IgD-negative memory B cell (primary cell): ENCODE results near the gene PPP1R13B. TPM values are rescaled to one million over a fixed set of nuclear protein-coding genes. Genes with fewer than 3 reads are reported as not detected.

Source experiments
- H3K27ac Mint-ChIP-seq, 3 donors: one replicate each; pipeline ENCODE4 v1.8.0; 2020 to 2022; ENCODE audit warnings: mild to moderate bottlenecking in 3 of 3, mixed read lengths in 3 of 3, moderate library complexity in 1 of 3
- H3K27me3 Mint-ChIP-seq: one replicate; pipeline ENCODE4 v1.8.0; 2021; ENCODE audit warnings: mixed read lengths
- H3K36me3 Mint-ChIP-seq: one replicate; pipeline ENCODE4 v1.8.0; 2020; ENCODE audit warnings: mild to moderate bottlenecking, mixed read lengths
- H3K4me1 Mint-ChIP-seq, 3 donors: one replicate each; pipeline ENCODE4 v1.8.0; 2020 to 2022; ENCODE audit warnings: mixed read lengths in 3 of 3, mild to moderate bottlenecking in 1 of 3
- H3K4me3 Mint-ChIP-seq, 4 donors: one replicate each; pipeline ENCODE4 v1.8.0; 2020 to 2022; ENCODE audit warnings: mild to moderate bottlenecking in 4 of 4, mixed read lengths in 4 of 4, moderate library complexity in 3 of 4
- H3K9me3 Mint-ChIP-seq, 3 donors: one replicate each; pipeline ENCODE4 v1.8.0; 2020 to 2021; ENCODE audit warnings: mixed read lengths in 3 of 3, mild to moderate bottlenecking in 1 of 3
- polyA plus RNA-seq: library from polyadenylated mRNA; unstranded; fragments of 300-500 nt; fragmentation: Illumina TruSeq; gene quantifications from one replicate; pipeline ENCODE4 v1.2.3, GENCODE V29; 2021

The PPP1R13B gene
- polyA plus RNA-seq, 1 donor from 2014 or later = 1.8 TPM

GRCh38 chr14:103735815-103736545 lies 111.4 kb downstream of the PPP1R13B start:
- Mint-ChIP-seq H3K27me3 (no peaks in the 10 kb centered on the region), H3K4me1 (no peaks in the 10 kb centered on the region), H3K36me3 (no peaks in the 10 kb centered on the region), H3K4me3 (no peak overlapping the region), H3K9me3 (no peaks in the 10 kb centered on the region), H3K27ac (peak overlapping the region in 1 of 3 donors; percentile 55)

- H3K27ac Mint-ChIP-seq = no peak overlapping the region
- no peaks in the 10 kb centered on the region for H3K36me3 Mint-ChIP-seq
- H3K27me3 Mint-ChIP-seq = no peaks in the 10 kb centered on the region
- no peaks in the 10 kb centered on the region for H3K9me3 Mint-ChIP-seq
- no peaks in the 10 kb centered on the region for H3K4me1 Mint-ChIP-seq
- H3K4me3 Mint-ChIP-seq = no peak overlapping the region
Observed at GRCh38 chr14:103735439-103735814, 111.9 kb downstream of the PPP1R13B start.

GRCh38 chr14:103735022-103735421 lies 112.4 kb downstream of the PPP1R13B start:
- no peaks in the 10 kb centered on the region for H3K4me1 Mint-ChIP-seq
- no peaks in the 10 kb centered on the region for H3K36me3 Mint-ChIP-seq
- H3K9me3 Mint-ChIP-seq = no peaks in the 10 kb centered on the region
- no peak overlapping the region for H3K4me3 Mint-ChIP-seq
- H3K27ac Mint-ChIP-seq = no peak overlapping the region
- H3K27me3 Mint-ChIP-seq = no peaks in the 10 kb centered on the region

GRCh38 chr14:103734081-103734888 lies 113.1 kb downstream of the PPP1R13B start:
- no peaks in the 10 kb centered on the region for H3K36me3 Mint-ChIP-seq
- no peak overlapping the region for H3K4me3 Mint-ChIP-seq
- no peak overlapping the region for H3K27ac Mint-ChIP-seq
- H3K4me1 Mint-ChIP-seq = no peaks in the 10 kb centered on the region
- H3K27me3 Mint-ChIP-seq = no peaks in the 10 kb centered on the region
- no peaks in the 10 kb centered on the region for H3K9me3 Mint-ChIP-seq

GRCh38 chr14:103733651-103734050 lies 113.7 kb downstream of the PPP1R13B start:
- Mint-ChIP-seq H3K27ac (no peak overlapping the region), H3K4me1 (peaks cover 0 to under 1% (median 0%) of the 10 kb centered on the region in 3 donors), H3K36me3 (peaks cover 3% of the 10 kb centered on the region), H3K27me3 (no peaks in the 10 kb centered on the region), H3K9me3 (no peaks in the 10 kb centered on the region), H3K4me3 (no peak overlapping the region)

- H3K27me3 Mint-ChIP-seq = no peaks in the 10 kb centered on the region
- H3K9me3 Mint-ChIP-seq = no peaks in the 10 kb centered on the region
- no peak overlapping the region for H3K4me3 Mint-ChIP-seq
- peaks cover 0 to 3% (median 2%) of the 10 kb centered on the region in 3 donors for H3K4me1 Mint-ChIP-seq
- peak overlapping the region in 1 of 3 donors; percentile 40 for H3K27ac Mint-ChIP-seq
- peaks cover 5% of the 10 kb centered on the region for H3K36me3 Mint-ChIP-seq
Observed at GRCh38 chr14:103732868-103733620, 114.3 kb downstream of the PPP1R13B start.

GRCh38 chr14:103731916-103732867 lies 115.2 kb downstream of the PPP1R13B start:
- H3K9me3 Mint-ChIP-seq = no peaks in the 10 kb centered on the region
- peaks cover 0 to 3% (median 2%) of the 10 kb centered on the region in 3 donors for H3K4me1 Mint-ChIP-seq
- no peaks in the 10 kb centered on the region for H3K27me3 Mint-ChIP-seq
- peaks cover 5% of the 10 kb centered on the region for H3K36me3 Mint-ChIP-seq
- H3K4me3 Mint-ChIP-seq = no peak overlapping the region
- H3K27ac Mint-ChIP-seq = no peak overlapping the region

- Mint-ChIP-seq H3K4me1 (peaks cover 0 to 3% (median 2%) of the 10 kb centered on the region in 3 donors), H3K36me3 (peaks cover 5% of the 10 kb centered on the region), H3K27ac (no peak overlapping the region), H3K9me3 (no peaks in the 10 kb centered on the region), H3K27me3 (no peaks in the 10 kb centered on the region), H3K4me3 (no peak overlapping the region)
Observed at GRCh38 chr14:103731481-103731880, 115.9 kb downstream of the PPP1R13B start.

GRCh38 chr14:103730490-103731035 lies 116.8 kb downstream of the PPP1R13B start:
- no peaks in the 10 kb centered on the region for H3K9me3 Mint-ChIP-seq
- H3K27me3 Mint-ChIP-seq = no peaks in the 10 kb centered on the region
- no peak overlapping the region for H3K4me3 Mint-ChIP-seq
- peaks cover 0 to 3% (median 2%) of the 10 kb centered on the region in 3 donors for H3K4me1 Mint-ChIP-seq
- H3K27ac Mint-ChIP-seq = no peak overlapping the region
- peaks cover 5% of the 10 kb centered on the region for H3K36me3 Mint-ChIP-seq

- H3K36me3 Mint-ChIP-seq = peaks cover 5% of the 10 kb centered on the region
Observed at GRCh38 chr14:103729496-103730448, 117.6 kb downstream of the PPP1R13B start.

GRCh38 chr14:103728721-103729120 lies 118.7 kb downstream of the PPP1R13B start:
- Mint-ChIP-seq H3K4me3 (peak overlapping the region in 1 of 4 donors; percentile 67), H3K36me3 (peaks cover 5% of the 10 kb centered on the region), H3K27ac (peak overlapping the region in 1 of 3 donors; percentile 62), H3K27me3 (no peaks in the 10 kb centered on the region), H3K9me3 (no peaks in the 10 kb centered on the region), H3K4me1 (peaks cover 0 to 3% (median 2%) of the 10 kb centered on the region in 3 donors)

More at GRCh38 chr14:103729496-103730448, 117.6 kb downstream of the PPP1R13B start:
- Mint-ChIP-seq H3K27me3 (no peaks in the 10 kb centered on the region), H3K27ac (peak overlapping the region in 1 of 3 donors; percentile 62), H3K4me3 (peak overlapping the region in 1 of 4 donors; percentile 1), H3K4me1 (peaks cover 0 to 3% (median 2%) of the 10 kb centered on the region in 3 donors), H3K9me3 (no peaks in the 10 kb centered on the region)

GRCh38 chr14:103728141-103728540 lies 119.2 kb downstream of the PPP1R13B start:
- H3K9me3 Mint-ChIP-seq = no peaks in the 10 kb centered on the region
- peak overlapping the region in 1 of 4 donors; percentile 67 for H3K4me3 Mint-ChIP-seq
- H3K36me3 Mint-ChIP-seq = peaks cover 5% of the 10 kb centered on the region
- peaks cover 0 to 3% (median 2%) of the 10 kb centered on the region in 3 donors for H3K4me1 Mint-ChIP-seq
- no peak overlapping the region for H3K27ac Mint-ChIP-seq
- H3K27me3 Mint-ChIP-seq = no peaks in the 10 kb centered on the region
